NCI-H2196 treated with DMSO at 0.1 percent for 48 hours (cell line): ENCODE data around the gene CMSS1.
"Not testable (repeated sequence)": the region's sequence is repeated elsewhere in the genome, so short reads cannot be mapped to it uniquely, and the experiment has no call there.

Experiments used
- DNase-seq: peaks from one replicate; lab custom pipeline; 2025; ENCODE audit not compliant: unreplicated experiment; lab: John Stamatoyannopoulos, UW

CMSS1 gene

DNA sequence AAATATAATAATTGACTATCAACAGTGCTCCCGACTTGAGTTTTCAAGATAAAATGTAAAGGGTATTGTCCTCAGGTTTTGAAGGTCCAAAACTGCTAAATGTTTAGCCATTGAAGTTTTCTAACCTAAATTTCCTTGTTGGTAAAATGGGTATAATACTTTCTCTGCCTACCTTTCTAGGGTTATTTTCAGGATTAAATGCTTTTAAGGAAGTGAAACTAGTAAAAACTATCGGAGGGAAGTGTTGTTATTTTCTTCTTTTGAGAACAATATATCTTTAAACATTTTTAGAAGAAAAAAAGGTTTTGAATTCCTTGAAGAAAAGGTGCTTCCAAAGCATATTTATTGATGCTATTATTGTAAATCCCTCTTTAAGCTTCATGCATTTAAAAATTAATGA lies 229.3 kb downstream of the CMSS1 start:
- no peak for DNase-seq

DNA sequence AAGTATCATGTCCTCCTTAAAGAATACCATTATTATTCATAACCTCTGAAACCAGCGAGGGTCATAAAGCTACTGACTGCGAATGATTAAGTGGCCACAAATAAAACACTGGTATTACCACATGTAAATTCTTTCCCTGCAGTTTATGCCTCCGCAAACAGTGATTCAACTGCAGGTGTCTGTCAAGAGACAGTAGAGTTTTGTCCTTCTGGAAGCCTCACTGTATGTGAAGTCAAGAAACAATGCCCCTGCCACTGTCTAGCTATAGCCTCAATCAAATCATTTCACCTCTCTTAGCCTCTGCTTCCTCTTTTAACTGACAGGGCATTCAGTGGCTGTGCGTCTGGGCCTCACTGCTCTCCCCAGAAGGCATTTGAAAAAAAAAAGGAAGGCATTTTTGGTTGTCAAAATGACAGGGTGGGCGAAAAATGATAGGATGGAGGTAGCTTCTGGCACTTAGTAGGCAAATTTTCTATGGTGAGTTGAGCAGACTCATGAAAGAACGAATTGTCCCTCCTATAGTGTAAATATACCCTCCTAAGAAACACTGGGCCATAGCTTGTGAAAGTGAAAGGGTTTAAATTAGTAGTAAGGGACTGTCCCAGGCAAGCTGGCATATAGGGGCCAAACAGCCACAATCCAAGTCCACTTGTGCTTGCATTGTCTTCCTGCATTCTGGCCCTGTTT lies 229.9 kb downstream of the CMSS1 start:
- DNase-seq, result no peak

DNA sequence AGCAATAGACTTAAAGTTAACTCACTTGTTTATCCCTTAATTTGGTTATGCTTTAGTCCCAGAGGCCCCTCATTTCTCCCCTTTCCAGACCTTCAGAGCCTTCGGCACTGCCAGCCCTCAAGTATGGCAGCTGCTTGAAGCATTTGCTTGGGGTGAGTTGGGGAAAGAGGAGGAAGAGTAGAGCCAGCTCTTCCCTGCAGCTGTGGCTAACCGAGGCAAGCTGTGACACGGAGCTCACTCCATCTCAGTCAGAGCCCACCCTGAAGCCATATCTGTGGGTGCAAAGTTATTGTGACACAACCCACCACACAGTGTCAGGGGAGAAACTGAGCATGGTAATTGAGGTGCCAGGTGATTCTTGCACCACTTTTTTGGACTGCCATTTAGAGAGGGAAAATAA lies 230.6 kb downstream of the CMSS1 start:
- DNase-seq, result no peak

DNA sequence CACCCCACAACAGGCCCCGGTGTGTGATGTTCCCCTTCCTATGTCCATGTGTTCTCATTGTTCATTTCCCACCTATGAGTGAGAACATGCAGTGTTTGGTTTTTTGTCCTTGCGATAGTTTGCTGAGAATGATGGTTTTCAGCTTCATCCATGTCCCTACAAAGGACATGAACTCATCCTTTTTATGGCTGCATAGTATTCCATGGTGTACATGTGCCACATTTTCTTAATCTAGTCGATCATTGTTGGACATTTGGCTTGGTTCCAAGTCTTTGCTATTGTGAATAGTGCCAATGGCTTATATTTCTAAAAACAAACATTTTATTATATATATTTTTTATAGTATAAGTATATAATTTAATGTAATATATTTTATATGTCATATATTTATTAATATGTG lies 233.9 kb downstream of the CMSS1 start:
- not testable (repeated sequence) for DNase-seq

DNA sequence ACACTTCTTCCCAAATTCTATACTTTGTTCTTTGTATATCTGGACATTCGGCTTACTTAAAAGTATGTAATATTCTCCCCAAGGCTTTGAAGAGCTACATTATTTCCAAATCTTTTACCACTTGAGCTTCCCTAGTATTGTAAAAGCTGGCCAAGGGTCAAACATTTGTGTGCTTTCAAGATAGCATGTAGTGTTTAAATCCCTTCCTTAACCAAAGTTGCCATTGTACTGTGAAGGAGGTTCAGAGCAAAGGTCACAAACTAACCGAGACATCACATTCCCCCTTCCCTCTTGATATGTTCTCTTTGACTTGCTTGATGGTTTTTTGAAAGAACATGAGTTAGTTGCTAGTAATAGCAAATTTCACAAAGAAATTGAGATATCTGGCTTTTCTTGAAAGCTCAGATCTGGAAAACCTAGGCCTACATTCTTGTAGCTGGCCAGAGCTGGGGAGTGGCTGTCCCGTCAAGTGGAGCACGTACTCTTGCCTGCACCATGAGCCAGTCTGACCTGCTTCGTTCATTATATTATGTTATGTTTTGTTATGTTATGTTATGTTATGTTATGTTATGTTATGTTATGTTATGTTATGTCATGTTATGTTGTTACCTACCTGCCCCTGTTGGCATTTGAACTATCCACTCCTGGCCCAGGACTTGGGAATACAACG lies 236.4 kb downstream of the CMSS1 start:
- no peak for DNase-seq

DNA sequence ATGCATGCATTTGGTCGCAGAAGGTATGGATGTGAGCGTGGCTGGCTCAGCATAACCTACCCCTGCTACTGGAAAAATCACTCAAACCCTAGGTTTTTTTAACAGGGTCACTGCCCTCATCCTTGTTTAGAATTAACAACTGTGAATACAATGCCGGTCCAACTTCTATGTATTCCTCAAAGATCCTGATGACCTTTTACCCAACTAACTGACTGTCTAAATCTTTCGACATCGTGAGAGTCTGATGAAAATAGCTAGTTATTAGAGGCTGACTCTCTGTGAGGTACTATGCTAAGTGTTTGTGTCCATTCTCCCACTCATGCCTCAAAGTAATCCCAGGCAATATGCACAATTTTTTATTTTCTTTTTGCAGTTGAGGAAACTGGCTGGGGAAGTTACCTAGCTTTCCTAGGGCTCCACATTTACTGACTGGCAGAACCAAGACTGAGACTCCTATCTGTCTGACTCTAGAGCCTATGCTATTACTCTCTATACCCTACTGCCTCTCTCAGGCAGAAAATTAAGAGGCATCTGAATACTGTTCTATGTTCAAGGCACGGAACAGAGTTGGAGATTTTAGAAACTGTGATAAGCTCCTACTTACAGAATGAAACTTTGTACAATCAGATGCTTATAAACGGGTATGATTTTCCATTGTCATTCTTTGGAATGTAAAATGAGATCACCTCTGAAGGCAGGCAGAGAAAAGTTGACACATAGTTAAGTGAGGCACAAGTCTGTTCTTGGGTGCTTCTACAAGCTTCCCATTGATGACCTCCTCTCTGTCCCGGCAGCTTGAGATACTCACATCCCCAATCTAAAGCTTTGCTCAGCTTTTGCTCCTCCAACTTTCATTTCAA lies 240.3 kb downstream of the CMSS1 start:
- no peak for DNase-seq

DNA sequence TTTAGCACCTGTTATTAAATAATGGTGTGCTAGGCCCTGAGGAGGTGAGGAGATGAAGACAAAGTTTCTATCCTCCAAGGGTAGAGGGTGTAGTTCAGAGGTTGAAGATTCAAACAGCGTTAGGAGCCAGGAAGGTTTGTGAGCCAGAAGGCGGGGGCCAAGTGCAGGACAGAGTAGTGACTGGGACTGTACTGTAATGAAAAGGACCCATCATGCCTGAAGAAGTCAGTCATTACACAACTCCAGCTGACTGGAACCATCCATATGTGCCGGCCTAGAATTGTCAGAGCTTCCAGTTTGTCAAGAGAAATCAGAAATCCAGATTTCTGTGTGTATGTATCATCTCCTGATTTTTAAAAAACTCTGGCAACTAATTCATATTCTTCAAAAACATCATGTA lies 241.8 kb downstream of the CMSS1 start:
- DNase-seq, result no peak

DNA sequence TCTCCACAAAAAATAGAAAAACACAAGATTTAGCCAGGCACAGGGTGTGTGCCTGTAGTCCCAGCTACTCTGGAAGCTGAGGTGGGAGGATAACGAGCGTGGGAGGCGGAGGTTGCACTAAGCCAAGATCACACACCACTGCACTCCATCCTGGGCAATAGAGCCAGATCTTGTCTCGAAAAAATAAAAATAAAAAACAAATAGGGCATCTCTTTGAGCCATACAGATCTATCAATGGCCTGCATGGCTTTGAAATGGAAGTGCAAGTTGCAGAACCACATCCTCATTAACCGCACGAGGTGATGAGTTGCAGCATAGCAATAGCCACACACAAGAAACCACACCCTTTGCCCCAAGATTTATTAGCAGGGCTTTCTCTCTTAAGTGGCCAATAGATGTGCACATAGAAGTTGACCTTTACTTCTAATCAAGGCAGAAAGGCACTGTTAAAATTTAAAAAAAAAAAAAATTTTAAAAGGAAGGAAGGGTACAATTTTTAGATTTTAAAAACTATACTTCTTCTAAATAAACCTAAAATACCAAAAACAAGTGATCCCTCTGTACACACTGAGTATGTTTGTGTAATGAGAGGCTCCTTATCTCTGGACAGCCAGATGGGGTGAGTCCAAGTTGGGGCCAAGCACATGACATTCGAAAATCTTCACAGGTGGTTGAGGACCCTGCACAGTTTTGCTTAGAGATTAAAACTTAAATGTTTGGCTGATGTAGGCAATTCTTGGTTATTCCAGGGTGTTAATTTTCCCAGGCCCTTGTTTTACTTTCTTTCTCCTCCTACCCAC lies 243.2 kb downstream of the CMSS1 start:
- no peak for DNase-seq

DNA sequence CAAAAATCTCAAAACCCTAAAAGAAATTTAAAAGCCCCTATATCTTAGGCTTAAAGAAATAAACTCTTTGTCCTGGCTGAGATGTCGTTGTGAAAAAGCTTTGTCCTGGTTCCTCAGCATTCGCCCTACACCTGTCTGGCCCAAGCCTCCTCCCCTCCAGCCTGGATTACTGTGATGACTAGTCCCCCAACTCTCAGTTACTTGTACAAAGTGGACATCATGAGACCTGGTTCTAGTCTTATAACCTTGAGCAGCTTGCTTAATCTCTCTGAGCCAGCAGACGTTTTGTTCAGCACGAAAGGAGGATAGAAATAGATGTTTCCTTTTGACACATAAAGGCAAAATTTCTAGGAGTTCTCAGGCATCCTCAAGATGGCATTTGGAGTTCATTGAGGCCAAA lies 245.0 kb downstream of the CMSS1 start:
- no peak for DNase-seq

DNA sequence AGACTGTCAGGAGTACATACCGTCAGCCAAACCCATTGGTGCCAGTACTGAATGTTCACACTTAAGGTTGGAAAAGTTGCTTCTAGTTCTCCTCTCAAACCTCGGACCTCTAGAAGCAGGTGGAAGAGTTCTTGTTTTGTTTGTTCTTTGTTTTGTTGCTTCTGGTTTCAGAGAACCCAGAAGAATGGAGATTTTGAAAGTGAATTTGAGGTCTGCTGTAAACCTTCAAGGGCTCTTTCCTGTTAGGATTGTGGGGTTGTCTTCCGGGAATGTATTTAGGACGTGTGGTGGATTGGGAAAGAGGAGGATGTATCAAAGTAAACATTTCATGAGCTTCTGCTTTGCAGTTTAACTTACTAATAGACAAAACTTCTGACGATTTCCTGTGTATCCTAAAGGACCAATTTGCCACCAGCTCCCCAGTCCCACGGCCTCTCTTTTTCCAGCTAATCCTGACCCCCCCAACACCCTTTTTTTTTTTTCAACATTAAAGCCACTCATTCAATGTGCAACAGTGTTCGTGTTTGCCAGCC lies 246.3 kb downstream of the CMSS1 start:
- DNase-seq, result no peak

DNA sequence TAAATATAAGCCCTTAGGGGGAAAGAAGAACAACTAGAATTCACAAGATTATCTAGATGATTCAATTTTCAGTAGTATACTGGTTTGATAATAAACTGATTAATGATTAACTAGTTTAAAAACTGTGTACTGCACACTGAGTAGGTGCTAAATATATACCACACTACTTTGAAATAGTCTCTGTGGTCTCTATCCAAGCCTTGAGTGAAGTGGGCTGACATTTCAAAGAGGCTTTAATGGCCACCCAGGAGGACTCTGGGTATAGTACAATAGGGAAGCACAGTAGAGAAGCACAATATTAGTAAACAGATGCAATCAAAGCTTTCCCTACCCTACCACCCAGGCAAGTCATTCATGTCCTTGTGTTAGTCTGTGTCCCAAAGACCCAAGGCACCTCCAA lies 249.9 kb downstream of the CMSS1 start:
- no peak for DNase-seq

DNA sequence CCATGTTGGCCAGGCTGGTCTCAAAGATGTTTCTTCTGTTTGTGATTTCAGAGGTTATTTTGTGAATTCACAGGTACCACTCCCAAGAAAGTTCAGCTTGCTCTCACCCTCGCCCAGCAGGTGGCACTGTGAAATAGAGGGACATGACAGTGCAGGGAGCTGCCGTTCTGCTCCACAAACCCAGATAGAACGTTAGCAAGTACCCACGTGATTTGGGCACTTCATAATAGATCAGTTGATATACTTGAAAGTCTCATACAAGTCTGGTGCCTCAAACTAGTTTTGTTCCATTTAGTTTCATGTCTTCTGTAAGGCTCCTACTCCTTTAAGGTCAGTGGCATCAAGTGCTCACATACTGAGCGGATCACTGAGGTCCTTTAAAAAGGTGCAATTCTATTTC lies 251.2 kb downstream of the CMSS1 start:
- peak; percentile 21 for DNase-seq

DNA sequence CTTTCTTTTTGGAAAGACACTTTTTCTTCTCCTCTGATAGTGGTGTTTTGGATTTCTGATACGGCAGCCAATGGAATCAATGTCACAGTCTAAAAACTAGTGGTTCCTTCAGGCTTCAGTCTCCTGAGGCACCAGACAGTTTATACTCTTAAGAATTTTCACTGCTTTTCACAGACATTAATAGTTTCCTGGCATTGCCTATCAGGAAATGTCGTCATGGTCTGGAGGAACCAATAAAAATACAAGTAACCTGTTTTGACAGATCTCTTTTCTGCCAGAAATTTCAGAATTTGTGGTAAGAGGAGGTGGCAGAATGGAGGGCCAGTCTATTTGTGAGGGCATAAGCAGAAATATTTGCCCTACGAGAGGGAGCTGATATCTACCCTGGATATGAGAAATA lies 251.8 kb downstream of the CMSS1 start:
- DNase-seq, result no peak

DNA sequence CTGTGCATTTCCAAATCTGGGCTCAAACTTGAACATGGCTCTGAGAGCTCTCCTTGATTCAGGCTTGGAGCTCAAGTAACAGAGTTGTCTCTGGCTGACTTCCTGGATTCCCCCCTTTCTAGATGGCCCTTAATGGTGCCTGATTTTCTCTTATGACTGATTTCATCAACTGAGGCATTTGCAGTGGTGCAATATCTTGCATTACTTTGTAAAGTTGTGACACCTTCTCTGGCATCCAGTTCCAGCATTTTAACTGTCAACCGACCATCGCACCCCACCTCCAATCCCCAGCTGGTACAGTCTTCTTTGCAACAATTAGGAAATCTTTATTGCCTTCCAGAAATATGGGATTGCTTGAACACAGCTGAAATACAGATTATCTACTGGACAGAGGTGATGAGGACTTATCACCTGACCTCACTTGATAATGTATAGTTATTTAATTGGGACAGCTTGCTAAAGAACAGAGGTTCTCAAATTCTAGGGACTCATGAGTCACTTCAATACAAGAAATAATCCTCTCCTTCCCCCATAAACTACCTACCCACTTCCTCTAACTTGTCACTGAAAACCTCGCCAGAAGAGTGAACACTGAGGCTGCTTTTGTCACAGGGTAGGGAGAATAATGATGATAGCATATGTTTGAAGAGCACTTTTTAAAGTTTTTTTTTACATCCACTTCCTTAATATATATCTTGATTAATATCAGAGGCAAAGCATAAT lies 254.8 kb downstream of the CMSS1 start:
- no peak for DNase-seq

DNA sequence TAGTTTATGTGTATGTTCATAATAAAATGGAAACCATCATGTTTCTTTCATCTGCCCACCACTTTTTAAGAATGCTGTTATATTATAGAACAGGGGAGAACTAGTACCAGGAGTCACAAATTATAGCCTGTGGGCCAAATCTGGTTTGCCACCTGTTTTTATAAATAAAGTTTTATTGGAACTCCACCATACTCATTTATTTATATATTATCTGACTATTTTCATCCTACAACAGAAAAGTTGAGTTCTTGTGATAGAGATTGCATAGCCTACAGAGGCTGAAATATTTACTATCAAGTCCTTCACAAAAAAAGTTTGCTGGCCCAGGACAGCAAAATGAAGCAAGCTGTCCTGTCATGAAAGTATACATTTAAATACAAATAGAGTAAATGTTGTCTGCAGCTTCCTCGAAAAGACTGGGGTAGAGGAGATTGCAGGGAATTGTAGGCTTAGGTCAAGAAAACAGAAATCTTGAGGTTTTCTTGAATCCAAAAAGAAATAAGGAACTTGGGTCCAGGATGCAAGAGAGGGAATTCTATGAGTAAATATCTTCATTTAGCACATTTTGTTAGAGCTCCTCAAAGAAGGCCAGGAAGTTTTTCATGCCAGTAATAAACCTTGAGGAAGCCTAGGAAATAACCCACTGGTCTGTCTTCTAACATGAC lies 255.5 kb downstream of the CMSS1 start:
- no peak for DNase-seq

DNA sequence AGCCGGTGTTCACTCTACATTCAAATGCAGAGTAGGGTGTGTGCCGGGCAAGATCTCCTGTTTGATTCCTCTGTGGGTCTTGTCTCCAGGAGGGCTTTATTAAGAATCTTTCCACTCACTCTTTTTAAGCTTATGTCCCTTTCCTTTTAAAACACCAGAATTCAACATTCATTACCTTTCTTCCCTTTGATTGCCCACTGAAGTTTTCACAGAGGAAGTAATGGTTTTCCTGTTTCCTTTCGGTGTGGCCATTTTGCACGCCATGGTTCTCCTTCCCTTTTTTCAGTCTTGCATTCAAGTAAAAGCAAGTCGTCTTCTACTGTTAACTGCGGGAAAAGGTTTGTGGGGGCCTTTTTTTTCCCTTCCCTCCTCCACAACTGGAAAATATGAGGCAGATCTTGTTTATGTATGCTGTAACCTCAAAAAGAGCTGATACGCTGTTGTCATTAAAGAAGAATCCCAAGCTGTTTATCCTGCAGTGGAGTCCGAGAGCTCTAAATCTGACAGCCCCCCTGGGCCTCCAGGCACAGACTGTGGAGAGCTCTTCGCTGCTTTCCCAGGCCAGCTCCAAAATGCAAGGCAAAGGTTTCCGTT lies 256.1 kb downstream of the CMSS1 start:
- no peak for DNase-seq

DNA sequence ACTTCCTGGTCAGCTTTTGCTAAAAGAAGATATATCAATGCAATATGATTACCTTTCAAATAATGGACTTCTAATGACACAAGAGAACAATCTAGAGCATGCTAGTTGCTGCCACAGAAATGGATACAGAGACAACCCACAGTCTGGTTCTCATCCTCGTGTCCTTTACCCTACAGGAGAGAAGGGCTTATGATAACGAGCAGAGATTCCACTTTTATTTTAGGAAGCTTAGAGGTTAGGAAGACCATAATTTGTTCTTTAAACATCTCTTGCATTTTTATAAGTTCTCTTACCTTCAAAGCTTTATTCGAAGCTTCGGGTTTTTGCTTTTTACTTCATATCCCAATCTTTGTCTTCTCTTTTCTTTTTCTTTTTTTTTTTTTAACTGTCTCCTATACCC lies 257.5 kb downstream of the CMSS1 start:
- DNase-seq, result no peak

DNA sequence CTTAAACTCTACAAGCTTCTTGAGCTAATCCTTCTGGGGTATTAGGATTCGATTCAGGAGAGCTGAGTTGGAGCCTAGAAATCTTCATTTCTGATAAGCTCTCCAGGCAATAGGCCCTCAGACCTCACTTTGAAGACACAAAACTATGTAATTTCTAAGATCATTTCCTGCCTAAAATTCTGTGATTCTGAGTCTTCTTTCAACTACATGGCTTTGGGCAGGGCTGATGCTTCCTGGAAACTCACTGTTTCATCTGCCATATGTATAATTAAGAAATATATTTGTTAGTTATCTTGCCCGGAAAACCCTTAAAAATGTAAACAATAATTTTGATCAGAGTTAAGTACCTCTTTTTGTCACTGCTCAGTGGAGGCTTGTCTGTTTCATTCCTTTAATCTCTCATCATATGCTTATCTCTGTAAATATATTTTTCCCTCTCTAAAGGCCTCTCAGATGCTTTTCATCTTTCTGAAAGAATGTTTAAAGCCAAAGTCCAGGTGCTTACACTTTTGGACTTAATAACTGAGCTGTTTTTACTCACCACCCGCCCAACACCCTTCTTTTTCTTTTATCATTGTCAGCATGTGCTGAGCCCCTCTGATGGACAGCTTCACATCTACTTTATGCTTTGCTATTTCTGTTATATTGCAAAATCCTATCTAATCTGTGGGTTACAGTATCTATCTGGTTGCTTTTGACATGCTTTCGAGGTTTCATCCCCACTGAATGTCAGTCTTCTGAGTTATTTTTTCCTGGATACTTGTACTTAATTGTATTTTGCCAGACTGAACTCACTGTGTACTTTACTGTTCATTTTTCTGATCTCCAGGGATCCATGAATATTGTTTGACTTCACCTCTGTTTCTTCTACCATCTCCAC lies 258.4 kb downstream of the CMSS1 start:
- DNase-seq, result no peak
